Heart right ventricle (tissue), 16 donors: ENCODE data around the gene COPZ1. TPM values are rescaled to one million over a fixed set of nuclear protein-coding genes. Genes with fewer than 3 reads are reported as not detected.

Experiments
- ATAC-seq, 8 donors: fragments of 200-7000 bp; cut with Tn5 transposase; one replicate each; pipeline ENCODE4 v1.9.1; 2020; ENCODE audit warnings: mild to moderate bottlenecking in 8 of 8, moderate library complexity in 8 of 8, moderate number of reproducible peaks in 1 of 8
- DNase-seq, 2 donors: peaks; one replicate each; pipeline ENCODE4 v3.0.0-alpha.2; 2020
- H3K27ac ChIP-seq, 10 donors: fragments of 200-600 bp; sonication (generic) in 2 of 10; one replicate each; pipeline versions ENCODE4 v1.5.0 to v1.8.0; 2020 to 2022; ENCODE audit warnings: mild to moderate bottlenecking in 3 of 10
- H3K27me3 ChIP-seq, 7 donors: fragments of 200-600 bp; one replicate each; pipeline ENCODE4 v1.8.0; 2021 to 2022; ENCODE audit warnings: mild to moderate bottlenecking in 2 of 7
- H3K36me3 ChIP-seq, 9 donors: fragments of 200-600 bp; sonication (generic) in 1 of 9; one replicate each; pipeline versions ENCODE4 v1.5.0 to v1.8.0; 2020 to 2022; ENCODE audit warnings: mild to moderate bottlenecking in 2 of 9
- H3K4me1 ChIP-seq, 9 donors: fragments of 200-600 bp; sonication (generic) in 1 of 9; one replicate each; pipeline versions ENCODE4 v1.5.0 to v1.8.0; 2020 to 2022; ENCODE audit warnings: mild to moderate bottlenecking in 4 of 9
- H3K4me3 ChIP-seq, 10 donors: fragments of 200-600 bp; sonication (generic) in 2 of 10; one replicate each; pipeline versions ENCODE4 v1.5.0 to v1.8.0; 2020 to 2022; ENCODE audit warnings: mild to moderate bottlenecking in 7 of 10, moderate library complexity in 2 of 10
- H3K9me3 ChIP-seq, 11 donors: fragments of 200-600 bp in 10 of 11; sonication (generic) in 2 of 11; one replicate each; pipeline versions ENCODE4 v1.5.0 to v1.8.0; 2013 to 2022; ENCODE audit warnings: mild to moderate bottlenecking in 2 of 11, control low read depth in 1 of 11, moderate library complexity in 1 of 11
- WGBS, 2 donors: extraction: QIAGEN DNeasy Blood & Tissue Kit; methylation state at CpG; one replicate each; pipeline ENCODE4 v1.1.7; 2013; ENCODE audit warnings: inconsistent platforms in 1 of 2; 5-methylcytosine and 5-hydroxymethylcytosine counted together
- intact Hi-C, 10 donors: fragments of 100-400 bp; cut with DNase I; formaldehyde crosslinking; loops; one replicate each; pipeline versions ENCODE4 v1.11.1 to v1.14.2; 2022
- polyA plus RNA-seq, 2 donors: library from polyadenylated mRNA; stranded (reverse); fragments of 200-250 nt; gene quantifications; one replicate each; pipeline ENCODE4 v1.2.3, GENCODE V29; 2013
- total RNA-seq, 10 donors: library from RNA; stranded (reverse); fragmentation: NEBNext Ultra II Directional in 3 of 10; extraction: Animal tissue kit (Norgen Biotek cat#: 25700) in 3 of 10; gene quantifications; one replicate each; pipeline versions ENCODE4 v1.2.1 to v1.2.4, GENCODE V29; 2021 to 2023
- TF ChIP-seq, protein P1 (sequence below), 9 donors: fragments of 200-600 bp; sonication (generic) in 2 of 9; IDR thresholded peaks; one replicate each; pipeline versions ENCODE4 v1.5.0 to v1.8.0; 2021 to 2022; ENCODE audit warnings: antibody characterized with exemption in 9 of 9, mild to moderate bottlenecking in 5 of 9, moderate library complexity in 1 of 9
- donor health status: Arrhythmogenic right ventricular cardiomyopathy.
- donor health status: ischemic (EF 13 %, LVEDD 7.1; RV severe dilation, severe dysfunction).
- donor health status: healthy with polysubstance abuse.
- donor health status: DM: no; HTN: yes; CAD: no.
- donor health status: DM: no; HTN: no; CAD: no.
- donor health status: ischemic (EF 25% LVEDD 6.9; RV normal size, moderate dysfunction).
- donor health status: ischemic (EF 25% LVEDD 5.7; RV mildly dilated, moderate dysfunction).
- donor health status: healthy.
- donor health status: DM: yes; HTN: yes; CAD: no.
- donor health status: Ischemic cardiomyopathy.
- donor health status: ischemic (EF 35%, LVEDD 5.7; RV mildly dilated, moderate dysfunction).
- donor health status: nonischemic (EF 11% LVEDD 7.7; RV severe dilation, severe dysfunction).
- donor health status: DM: yes; HTN: yes; CAD: no.
- donor health status: PGD.
- donor health status: ischemic (EF 29% LVEDD 5.4; RV normal size, mild dysfunction).
- donor health status: nonischemic (EF 23%, LVEDD 6.1; RV moderate dilation, normal function).

Gene COPZ1
- total and polyA plus RNA-seq, 12 donors: 64.0 to 152 (median 131) TPM

DNA sequence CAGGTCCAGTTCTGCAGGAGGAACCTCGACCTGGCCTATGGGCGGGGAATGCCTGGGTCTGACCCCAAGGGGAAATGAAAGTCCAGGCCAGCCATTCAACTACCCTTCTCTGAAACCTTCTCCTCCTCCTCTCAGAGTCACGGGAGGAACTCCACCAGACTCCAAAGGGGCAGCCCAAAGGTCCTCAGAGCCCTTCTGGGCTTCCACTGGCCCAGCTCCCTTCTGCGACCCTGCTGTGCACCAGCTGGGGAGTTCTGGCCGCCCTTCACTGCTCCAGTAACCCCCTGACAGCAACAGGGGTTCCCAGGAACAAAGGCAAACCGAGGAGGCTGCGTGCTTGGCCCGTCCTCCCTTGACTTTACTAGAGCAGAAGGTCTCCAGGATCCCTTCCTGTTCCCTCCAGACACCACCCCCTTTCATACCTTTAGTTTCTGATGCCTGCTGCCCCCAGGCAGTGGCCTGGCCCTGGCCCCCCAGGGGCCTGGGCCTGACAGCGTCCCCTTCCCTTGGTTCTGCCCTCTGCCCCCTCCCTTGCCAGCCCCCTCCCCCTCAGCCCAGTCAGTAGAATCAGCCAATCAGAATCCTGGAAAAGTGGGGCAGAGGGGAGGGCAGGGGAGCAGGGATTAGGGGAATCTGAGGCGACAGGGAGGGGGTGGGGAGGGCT, 60.5 kb downstream of the COPZ1 start:
- H3K4me1 ChIP-seq: peaks cover 0 to 41% (median 5%) of the 10 kb centered on the region in 9 donors
- TF ChIP-seq, protein P1, sequence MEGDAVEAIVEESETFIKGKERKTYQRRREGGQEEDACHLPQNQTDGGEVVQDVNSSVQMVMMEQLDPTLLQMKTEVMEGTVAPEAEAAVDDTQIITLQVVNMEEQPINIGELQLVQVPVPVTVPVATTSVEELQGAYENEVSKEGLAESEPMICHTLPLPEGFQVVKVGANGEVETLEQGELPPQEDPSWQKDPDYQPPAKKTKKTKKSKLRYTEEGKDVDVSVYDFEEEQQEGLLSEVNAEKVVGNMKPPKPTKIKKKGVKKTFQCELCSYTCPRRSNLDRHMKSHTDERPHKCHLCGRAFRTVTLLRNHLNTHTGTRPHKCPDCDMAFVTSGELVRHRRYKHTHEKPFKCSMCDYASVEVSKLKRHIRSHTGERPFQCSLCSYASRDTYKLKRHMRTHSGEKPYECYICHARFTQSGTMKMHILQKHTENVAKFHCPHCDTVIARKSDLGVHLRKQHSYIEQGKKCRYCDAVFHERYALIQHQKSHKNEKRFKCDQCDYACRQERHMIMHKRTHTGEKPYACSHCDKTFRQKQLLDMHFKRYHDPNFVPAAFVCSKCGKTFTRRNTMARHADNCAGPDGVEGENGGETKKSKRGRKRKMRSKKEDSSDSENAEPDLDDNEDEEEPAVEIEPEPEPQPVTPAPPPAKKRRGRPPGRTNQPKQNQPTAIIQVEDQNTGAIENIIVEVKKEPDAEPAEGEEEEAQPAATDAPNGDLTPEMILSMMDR (IDR thresholded peaks at IDR 0.05): no peak
- ATAC-seq (peak in 7 of 8 donors; percentile 8 to 44 (median 35)), DNase-seq (no peak)
- H3K9me3 ChIP-seq: no peaks in the 10 kb centered on the region
- intact Hi-C loops: no loop called here
- no peaks in the 10 kb centered on the region for H3K36me3 ChIP-seq
- no peaks in the 10 kb centered on the region for H3K27me3 ChIP-seq
- peak overlapping the region in 9 of 10 donors; percentile 13 to 88 (median 58) for H3K27ac ChIP-seq
- WGBS, 2 donors: 69 to 70% methylated on average over 10 of the region's 10 CpGs
- H3K4me3 ChIP-seq: peak overlapping the region in 6 of 10 donors; percentile 5 to 27 (median 26)

DNA sequence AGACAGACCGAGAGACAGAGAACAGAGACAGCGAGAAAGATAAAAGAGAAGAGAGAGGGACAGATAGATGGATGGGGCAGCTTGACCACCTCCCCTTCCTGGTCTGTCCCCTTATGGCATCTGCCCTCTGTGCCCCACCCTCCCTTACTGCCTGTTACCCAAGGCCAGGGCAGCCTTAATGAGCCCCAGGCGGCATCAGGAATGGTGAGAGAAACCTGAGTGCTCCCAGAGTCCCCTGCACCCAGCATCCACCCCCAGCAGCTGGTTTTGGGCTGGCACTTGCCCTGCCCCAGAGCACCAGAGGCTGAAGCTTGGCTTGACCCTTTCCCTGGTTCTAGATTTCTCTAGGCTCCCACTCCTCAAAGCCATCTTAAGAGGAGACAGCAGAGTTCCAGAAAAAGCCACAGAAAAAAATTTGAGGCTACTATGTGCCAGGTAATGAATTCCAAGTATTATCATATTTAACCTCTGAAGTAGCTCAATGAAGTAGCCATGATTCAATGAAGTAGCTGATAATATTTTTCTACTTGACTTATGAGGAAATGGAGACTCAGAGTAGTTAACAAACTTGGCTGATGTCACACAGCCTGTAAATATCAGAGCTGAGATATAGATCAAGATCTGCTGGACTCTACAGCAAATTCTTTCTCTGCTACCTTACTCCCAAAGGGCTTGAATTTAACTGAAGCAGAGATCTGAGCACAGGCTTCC, 61.6 kb downstream of the COPZ1 start:
- TF ChIP-seq, protein P1 (IDR thresholded peaks at IDR 0.05): no peak
- ATAC-seq: no peak
- Histone ChIP-seq H3K9me3 (no peaks in the 10 kb centered on the region), H3K27me3 (no peaks in the 10 kb centered on the region), H3K36me3 (no peaks in the 10 kb centered on the region), H3K4me3 (no peak overlapping the region), H3K27ac (peak overlapping the region in 1 of 10 donors; percentile 26), H3K4me1 (peaks cover 0 to 51% (median 11%) of the 10 kb centered on the region in 9 donors)
- 80 to 94% methylated on average over 3 of the region's 3 CpGs for WGBS, 2 donors
- no peak for DNase-seq
- intact Hi-C loops: no loop called here

DNA sequence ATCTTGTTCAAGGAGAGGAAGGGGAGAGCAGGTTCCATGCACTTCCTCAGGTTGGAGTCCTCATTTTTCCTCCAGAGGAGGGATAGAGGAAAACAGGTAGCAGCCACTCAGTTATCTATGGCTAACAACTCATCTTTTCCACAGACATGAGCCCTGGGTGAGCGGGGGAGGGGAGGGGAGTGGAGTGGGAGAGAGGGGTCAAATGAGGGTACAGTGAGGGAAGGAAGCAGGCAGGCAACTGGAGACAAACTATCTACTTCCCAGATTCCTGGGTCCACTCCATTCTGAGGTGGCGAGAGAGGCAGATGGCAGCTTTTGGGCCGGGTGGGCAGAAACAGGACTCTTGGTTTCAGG, 62.2 kb downstream of the COPZ1 start:
- Histone ChIP-seq H3K27ac (no peak overlapping the region), H3K9me3 (no peaks in the 10 kb centered on the region), H3K4me3 (no peak overlapping the region), H3K36me3 (peaks cover 0 to 3% (median 0%) of the 10 kb centered on the region in 9 donors), H3K27me3 (no peaks in the 10 kb centered on the region), H3K4me1 (peaks cover 0 to 56% (median 11%) of the 10 kb centered on the region in 9 donors)
- TF ChIP-seq, protein P1 (IDR thresholded peaks at IDR 0.05): no peak
- no peak for ATAC-seq
- intact Hi-C loops: no loop called here
- 89 to 96% methylated on average over 3 of the region's 3 CpGs for WGBS, 2 donors
- DNase-seq: no peak

DNA sequence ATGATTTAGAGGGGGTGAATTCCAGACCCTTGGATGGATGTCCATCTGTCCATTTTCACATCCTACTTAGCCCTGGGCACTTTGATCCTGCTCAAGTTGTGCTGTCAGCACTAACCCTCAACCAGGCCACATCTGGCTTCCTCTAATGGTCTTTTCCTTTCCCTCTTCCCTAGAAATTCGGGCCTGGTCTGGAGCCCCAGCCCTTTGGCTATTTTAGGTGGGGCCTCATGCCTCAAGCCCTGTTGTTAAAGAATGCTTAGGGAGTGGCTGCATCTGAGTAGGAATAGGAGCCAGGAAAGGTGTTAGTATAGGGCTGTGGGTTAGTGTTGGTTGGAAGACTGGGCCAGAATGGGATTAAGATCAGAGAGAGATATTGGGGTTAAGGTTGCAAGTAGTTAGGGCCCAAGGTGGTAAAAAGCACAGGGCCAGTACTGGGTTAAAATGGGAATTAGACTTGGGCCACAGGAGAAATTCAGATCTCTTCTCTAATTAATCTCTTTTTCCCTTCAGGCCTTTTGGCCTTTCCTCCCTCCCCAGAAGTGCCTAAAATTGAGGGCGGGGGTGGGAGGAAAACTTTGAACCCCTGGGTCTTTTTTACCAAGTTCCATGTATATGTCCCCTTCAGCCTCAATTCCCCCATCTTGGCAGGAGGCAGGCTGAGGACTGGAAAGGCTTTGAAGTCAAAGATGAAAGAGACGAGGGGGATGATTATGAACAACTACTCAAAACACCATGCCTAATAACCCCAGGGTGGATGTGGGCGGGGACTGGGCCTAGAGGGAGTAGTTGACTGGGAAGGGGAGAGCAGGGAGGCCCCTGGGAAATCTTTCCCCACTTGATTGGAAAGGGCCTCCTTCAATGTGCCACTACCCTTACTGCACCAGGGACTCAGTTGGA, 63.6 kb downstream of the COPZ1 start:
- no peak overlapping the region for H3K27ac ChIP-seq
- no peaks in the 10 kb centered on the region for H3K27me3 ChIP-seq
- ATAC-seq (no peak), DNase-seq (no peak)
- TF ChIP-seq, protein P1 (IDR thresholded peaks at IDR 0.05): no peak
- H3K9me3 ChIP-seq: no peaks in the 10 kb centered on the region
- peaks cover 0 to 61% (median 11%) of the 10 kb centered on the region in 9 donors for H3K4me1 ChIP-seq
- H3K4me3 ChIP-seq: no peak overlapping the region
- WGBS, 2 donors: 72 to 78% methylated on average over 4 of the region's 4 CpGs
- H3K36me3 ChIP-seq: peaks cover 0 to 15% (median 0%) of the 10 kb centered on the region in 9 donors
- intact Hi-C loops: no loop called here
